Left lung (tissue), 10 donors: ENCODE measurements around the gene RBM26. TPM values are rescaled to one million over a fixed set of nuclear protein-coding genes. Genes with fewer than 3 reads are reported as not detected.

Experiments
- ATAC-seq: fragments of 200-7000 bp; cut with Tn5 transposase; one replicate; pipeline ENCODE4 v1.9.1; 2020; ENCODE audit warnings: moderate library complexity
- DNase-seq, 4 donors: peaks; one replicate each; pipeline ENCODE4 v3.0.0-alpha.2; 2013 to 2020
- H3K27ac ChIP-seq, 2 donors: fragments of 200-600 bp; sonication (generic) in 1 of 2; one replicate each; pipeline versions ENCODE4 v1.5.0 to v1.8.0; 2020 to 2021
- H3K27me3 ChIP-seq, 2 donors: fragments of 200-600 bp; sonication (generic) in 1 of 2; one replicate each; pipeline versions ENCODE4 v1.5.0 to v1.8.0; 2020 to 2021
- H3K36me3 ChIP-seq, 2 donors: fragments of 200-600 bp; sonication (generic) in 1 of 2; one replicate each; pipeline versions ENCODE4 v1.5.0 to v1.8.0; 2020 to 2021
- H3K4me1 ChIP-seq, 2 donors: fragments of 200-600 bp; one replicate each; pipeline ENCODE4 v1.8.0; 2021
- H3K4me3 ChIP-seq, 2 donors: fragments of 200-600 bp; sonication (generic) in 1 of 2; one replicate each; pipeline versions ENCODE4 v1.5.0 to v1.8.0; 2020 to 2021; ENCODE audit warnings: mild to moderate bottlenecking in 1 of 2
- H3K9me3 ChIP-seq, 2 donors: fragments of 200-600 bp; sonication (generic) in 1 of 2; one replicate each; pipeline versions ENCODE4 v1.5.0 to v1.8.0; 2020 to 2021
- CTCF ChIP-seq, 2 donors: fragments of 200-600 bp; sonication (generic) in 1 of 2; IDR thresholded peaks; one replicate each; pipeline versions ENCODE4 v1.5.0 to v1.8.0; 2021; ENCODE audit warnings: antibody characterized with exemption in 2 of 2
- intact Hi-C, 2 donors: fragments of 100-400 bp; cut with DNase I; formaldehyde crosslinking; loops; one replicate each; pipeline versions ENCODE4 v1.11.2 to v1.14.2; 2022
- polyA plus RNA-seq, 6 donors: library from polyadenylated mRNA; unstranded; fragments of 120-200 nt; gene quantifications; one replicate each; pipeline ENCODE4 v1.2.1, GENCODE V29; 2013; ENCODE audit not compliant: insufficient read length in 6 of 6
- total RNA-seq, 2 donors: library from RNA; stranded (reverse); fragmentation: NEBNext Ultra II Directional; extraction: Animal tissue kit (Norgen Biotek cat#: 25700); gene quantifications; one replicate each; pipeline ENCODE4 v1.2.1, GENCODE V29; 2021
- donor health status: DM: no; HTN: yes; CAD: no.
- donor health status: DM: no; HTN: no; CAD: no.

Gene RBM26
- total and polyA plus RNA-seq, 8 donors = 29.0 to 115 (median 110) TPM

- H3K4me3 ChIP-seq = no peak overlapping the region
- H3K9me3 ChIP-seq = no peaks in the 10 kb centered on the region
- H3K4me1 ChIP-seq = no peaks in the 10 kb centered on the region
- H3K27ac ChIP-seq = no peak overlapping the region
- H3K27me3 ChIP-seq = no peaks in the 10 kb centered on the region
- H3K36me3 ChIP-seq = no peaks in the 10 kb centered on the region
- no peak for DNase-seq
- no peak for ATAC-seq
- no peak for TF ChIP-seq CTCF (IDR thresholded peaks at IDR 0.05)
- intact Hi-C loops = no loop called here
Observed at GRCh38 chr13:79435561-79435990, 29.5 kb upstream of the RBM26 start.

GRCh38 chr13:79434556-79434955 lies 28.5 kb upstream of the RBM26 start:
- ATAC-seq (no peak), DNase-seq (no peak)
- Histone ChIP-seq H3K9me3 (no peaks in the 10 kb centered on the region), H3K4me3 (no peak overlapping the region), H3K27ac (no peak overlapping the region), H3K4me1 (no peaks in the 10 kb centered on the region), H3K27me3 (no peaks in the 10 kb centered on the region), H3K36me3 (no peaks in the 10 kb centered on the region)
- intact Hi-C loops = no loop called here
- TF ChIP-seq CTCF (IDR thresholded peaks at IDR 0.05) = no peak

- no peaks in the 10 kb centered on the region for H3K27me3 ChIP-seq
- no peak overlapping the region for H3K4me3 ChIP-seq
- no peaks in the 10 kb centered on the region for H3K36me3 ChIP-seq
- no peak overlapping the region for H3K27ac ChIP-seq
- intact Hi-C loops = no loop called here
- DNase-seq (peak in 1 of 4 donors; percentile 57), ATAC-seq (no peak)
- no peaks in the 10 kb centered on the region for H3K4me1 ChIP-seq
- H3K9me3 ChIP-seq = no peaks in the 10 kb centered on the region
- no peak for TF ChIP-seq CTCF (IDR thresholded peaks at IDR 0.05)
Observed at GRCh38 chr13:79432992-79433391, 26.9 kb upstream of the RBM26 start.

GRCh38 chr13:79432086-79432485 lies 26.0 kb upstream of the RBM26 start:
- H3K27ac ChIP-seq = no peak overlapping the region
- H3K27me3 ChIP-seq = no peaks in the 10 kb centered on the region
- TF ChIP-seq CTCF (IDR thresholded peaks at IDR 0.05) = no peak
- H3K36me3 ChIP-seq = no peaks in the 10 kb centered on the region
- no peaks in the 10 kb centered on the region for H3K4me1 ChIP-seq
- no peak overlapping the region for H3K4me3 ChIP-seq
- DNase-seq (no peak), ATAC-seq (no peak)
- H3K9me3 ChIP-seq = no peaks in the 10 kb centered on the region
- intact Hi-C loops = no loop called here

- Histone ChIP-seq H3K4me1 (no peaks in the 10 kb centered on the region), H3K9me3 (no peaks in the 10 kb centered on the region), H3K27ac (no peak overlapping the region), H3K36me3 (no peaks in the 10 kb centered on the region), H3K4me3 (no peak overlapping the region), H3K27me3 (no peaks in the 10 kb centered on the region)
- no peak for TF ChIP-seq CTCF (IDR thresholded peaks at IDR 0.05)
- intact Hi-C loops = no loop called here
- DNase-seq = no peak
- no peak for ATAC-seq
Observed at GRCh38 chr13:79429309-79429708, 23.3 kb upstream of the RBM26 start.
